GM18861 (cell line): ENCODE results near the gene MYMX.
"Not testable (repeated sequence)": the region's sequence is repeated elsewhere in the genome, so short reads cannot be mapped to it uniquely, and the experiment has no call there.

Experiments used
- ATAC-seq: cut with Tn5 transposase; IDR thresholded peaks from one replicate; pipeline ENCODE4 v1.9.1; 2021; ENCODE audit not compliant: unreplicated experiment

Gene MYMX

DNA sequence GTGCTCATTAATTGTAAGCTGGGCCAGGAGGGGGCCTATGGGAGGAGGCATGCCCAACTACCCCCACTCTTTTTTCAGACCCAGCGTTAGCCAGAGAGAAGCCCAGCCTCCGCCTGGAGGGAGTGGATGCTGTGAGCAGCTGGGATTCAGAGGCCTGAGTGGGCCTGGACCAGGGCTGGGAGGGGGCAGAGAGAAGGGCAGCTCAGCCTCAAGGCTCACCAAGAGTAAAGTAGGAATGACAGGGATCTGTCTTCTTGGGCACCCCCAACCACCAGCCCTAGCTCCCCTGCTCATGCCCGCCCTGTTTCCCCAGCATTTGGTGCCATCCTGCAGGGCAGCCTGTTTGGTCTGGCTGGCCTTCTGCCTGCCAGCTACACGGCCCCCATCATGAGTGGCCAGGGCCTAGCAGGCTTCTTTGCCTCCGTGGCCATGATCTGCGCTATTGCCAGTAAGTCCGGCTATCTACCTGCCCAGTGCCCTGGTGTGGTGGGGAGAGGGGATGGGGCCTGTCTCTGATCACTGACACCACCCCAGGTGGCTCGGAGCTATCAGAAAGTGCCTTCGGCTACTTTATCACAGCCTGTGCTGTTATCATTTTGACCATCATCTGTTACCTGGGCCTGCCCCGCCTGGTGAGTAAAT, 13.4 kb downstream of the MYMX start:
- no peak for ATAC-seq

GRCh38 chr6:44231426-44231825, 14.7 kb downstream of the MYMX start:
- ATAC-seq = not testable (repeated sequence)

DNA sequence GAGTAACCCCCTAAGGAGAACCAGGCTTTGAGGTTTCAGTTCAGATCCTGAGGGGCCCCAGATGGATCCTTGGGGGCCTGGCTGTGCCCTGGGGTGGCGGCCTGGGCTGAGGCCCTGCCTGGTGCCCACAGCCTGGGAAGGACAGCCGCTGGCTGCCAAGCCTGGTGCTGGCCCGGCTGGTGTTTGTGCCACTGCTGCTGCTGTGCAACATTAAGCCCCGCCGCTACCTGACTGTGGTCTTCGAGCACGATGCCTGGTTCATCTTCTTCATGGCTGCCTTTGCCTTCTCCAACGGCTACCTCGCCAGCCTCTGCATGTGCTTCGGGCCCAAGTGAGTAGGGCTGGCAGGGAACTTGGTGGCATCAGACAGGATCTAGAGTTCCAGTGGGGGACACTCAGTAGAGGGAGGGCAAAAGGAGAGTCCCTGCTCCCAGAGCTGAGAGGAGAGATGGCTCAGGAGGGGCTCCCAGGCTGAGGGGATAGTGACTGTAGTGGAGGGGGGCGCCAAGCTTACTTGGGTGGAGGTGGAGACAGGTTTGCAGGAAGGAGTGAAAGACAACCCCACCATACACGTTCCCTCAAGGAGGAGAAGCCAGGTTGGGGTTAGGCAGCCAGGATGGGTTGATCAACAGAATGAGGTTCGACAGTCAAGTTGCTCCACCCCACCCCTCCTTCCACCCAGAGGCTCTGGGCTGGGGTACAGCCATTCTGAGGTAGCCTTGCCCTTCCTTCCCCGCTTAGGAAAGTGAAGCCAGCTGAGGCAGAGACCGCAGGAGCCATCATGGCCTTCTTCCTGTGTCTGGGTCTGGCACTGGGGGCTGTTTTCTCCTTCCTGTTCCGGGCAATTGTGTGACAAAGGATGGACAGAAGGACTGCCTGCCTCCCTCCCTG, 16.2 kb downstream of the MYMX start:
- ATAC-seq = no peak

DNA sequence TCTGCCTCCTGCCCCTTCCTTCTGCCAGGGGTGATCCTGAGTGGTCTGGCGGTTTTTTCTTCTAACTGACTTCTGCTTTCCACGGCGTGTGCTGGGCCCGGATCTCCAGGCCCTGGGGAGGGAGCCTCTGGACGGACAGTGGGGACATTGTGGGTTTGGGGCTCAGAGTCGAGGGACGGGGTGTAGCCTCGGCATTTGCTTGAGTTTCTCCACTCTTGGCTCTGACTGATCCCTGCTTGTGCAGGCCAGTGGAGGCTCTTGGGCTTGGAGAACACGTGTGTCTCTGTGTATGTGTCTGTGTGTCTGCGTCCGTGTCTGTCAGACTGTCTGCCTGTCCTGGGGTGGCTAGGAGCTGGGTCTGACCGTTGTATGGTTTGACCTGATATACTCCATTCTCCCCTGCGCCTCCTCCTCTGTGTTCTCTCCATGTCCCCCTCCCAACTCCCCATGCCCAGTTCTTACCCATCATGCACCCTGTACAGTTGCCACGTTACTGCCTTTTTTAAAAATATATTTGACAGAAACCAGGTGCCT, 16.9 kb downstream of the MYMX start:
- ATAC-seq = no peak

GRCh38 chr6:44234101-44235025, 17.6 kb downstream of the MYMX start:
- no peak for ATAC-seq

DNA sequence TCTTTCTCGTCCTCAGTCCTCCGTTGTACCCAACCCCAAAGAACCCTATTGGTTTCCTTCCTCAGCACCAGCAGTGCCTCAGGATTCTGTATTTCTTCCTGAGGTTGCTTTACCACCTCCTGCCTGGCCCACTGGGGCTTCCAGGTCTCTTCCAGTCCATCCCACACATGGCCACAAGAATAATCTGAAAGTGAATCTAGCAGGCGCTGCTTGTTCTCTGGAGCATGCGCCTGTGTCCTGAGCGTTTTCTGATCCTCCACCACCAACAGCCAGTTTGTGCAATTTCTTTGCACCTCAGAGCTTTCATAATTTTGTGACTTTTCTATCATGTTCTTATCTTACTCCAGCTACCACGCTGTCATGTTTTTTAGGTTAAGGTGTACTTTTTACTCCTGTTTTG, 18.5 kb downstream of the MYMX start:
- ATAC-seq = no peak

GRCh38 chr6:44235891-44236516, 19.3 kb downstream of the MYMX start:
- no peak for ATAC-seq

DNA sequence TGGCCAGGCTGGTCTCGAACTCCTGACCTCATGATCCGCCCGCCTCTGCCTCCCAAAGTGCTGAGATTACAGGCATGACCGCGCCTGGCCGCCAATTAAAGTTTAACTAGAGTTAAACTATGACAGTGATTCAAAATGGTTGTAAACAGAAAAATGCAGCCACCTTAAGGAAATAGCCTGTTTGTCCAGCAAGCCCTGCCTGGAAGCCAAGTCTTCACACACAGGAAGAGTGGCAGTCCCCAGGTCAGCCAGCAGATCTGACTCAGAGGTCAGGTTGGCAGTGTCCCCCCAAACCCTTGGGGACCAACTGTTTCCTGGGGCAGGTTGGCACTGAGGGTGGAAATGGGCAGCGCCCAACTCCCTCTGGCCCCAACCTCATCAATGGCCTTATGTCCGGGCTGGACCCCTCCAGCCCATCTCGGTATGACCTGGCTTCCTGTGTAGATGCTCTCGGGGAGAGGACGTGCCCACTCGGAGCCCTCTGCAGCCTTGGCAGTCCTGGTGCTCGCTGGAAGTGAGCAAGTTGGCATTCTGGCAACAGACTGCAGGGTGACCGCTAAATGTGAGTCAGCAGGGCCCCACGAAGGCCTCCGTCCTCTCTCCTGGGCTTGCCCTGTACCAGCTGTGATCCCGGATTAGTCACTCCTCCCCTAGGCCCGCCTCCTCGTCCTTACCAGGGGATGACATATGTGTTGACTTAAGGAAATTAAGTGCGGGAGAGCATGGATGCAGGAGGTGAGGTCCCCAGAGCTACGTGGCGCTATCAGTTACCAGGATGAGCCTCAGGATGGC, 20.5 kb downstream of the MYMX start:
- peak; percentile 46 for ATAC-seq

GRCh38 chr6:44237813-44238433, 21.2 kb downstream of the MYMX start:
- ATAC-seq = peak; percentile 58

GRCh38 chr6:44238687-44239350, 22.1 kb downstream of the MYMX start:
- no peak for ATAC-seq

DNA sequence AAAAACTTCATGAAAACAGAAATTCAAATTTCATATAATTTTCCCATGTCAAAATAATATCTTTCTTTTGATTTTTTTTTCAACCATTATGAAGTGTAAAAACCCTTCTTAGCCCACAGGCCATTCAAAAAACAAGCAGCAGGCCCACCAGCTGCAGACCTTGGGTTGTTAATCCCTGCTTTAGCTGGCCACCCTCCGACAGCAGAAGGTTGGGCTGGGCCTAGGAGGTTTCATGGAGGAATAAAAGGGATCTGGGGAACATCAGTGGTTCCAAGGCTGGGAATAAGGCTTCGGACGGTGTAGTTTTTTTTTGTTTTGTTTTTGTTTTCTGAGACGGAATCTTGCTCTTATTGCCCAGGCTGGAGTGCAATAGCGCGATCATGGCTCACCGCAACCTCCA, 26.6 kb downstream of the MYMX start:
- ATAC-seq = no peak

DNA sequence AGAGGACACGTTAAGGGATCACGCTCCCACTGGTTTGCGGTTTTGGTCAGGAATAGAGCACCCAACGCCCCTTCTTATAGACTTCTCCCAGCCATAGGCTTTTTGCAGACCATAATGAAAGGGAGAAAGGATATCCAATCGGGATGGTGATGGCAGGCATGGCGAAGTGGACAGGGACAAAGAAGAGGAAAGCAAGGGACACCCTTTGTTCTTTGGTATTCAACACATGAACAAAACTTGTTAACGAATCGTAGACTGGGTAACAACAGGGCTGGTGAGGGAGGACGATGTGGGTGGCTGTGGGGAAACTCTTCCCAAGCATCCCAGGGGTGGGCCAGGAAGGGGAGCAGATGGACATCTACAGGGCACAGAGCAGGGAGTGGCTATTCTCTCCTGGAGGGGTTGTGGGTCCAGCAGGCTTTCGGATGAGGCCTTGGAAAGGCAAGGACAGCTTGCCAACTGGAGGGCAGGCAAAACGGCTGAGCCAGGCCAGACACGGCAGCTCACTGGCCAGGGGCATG, 28.7 kb downstream of the MYMX start:
- ATAC-seq = no peak

DNA sequence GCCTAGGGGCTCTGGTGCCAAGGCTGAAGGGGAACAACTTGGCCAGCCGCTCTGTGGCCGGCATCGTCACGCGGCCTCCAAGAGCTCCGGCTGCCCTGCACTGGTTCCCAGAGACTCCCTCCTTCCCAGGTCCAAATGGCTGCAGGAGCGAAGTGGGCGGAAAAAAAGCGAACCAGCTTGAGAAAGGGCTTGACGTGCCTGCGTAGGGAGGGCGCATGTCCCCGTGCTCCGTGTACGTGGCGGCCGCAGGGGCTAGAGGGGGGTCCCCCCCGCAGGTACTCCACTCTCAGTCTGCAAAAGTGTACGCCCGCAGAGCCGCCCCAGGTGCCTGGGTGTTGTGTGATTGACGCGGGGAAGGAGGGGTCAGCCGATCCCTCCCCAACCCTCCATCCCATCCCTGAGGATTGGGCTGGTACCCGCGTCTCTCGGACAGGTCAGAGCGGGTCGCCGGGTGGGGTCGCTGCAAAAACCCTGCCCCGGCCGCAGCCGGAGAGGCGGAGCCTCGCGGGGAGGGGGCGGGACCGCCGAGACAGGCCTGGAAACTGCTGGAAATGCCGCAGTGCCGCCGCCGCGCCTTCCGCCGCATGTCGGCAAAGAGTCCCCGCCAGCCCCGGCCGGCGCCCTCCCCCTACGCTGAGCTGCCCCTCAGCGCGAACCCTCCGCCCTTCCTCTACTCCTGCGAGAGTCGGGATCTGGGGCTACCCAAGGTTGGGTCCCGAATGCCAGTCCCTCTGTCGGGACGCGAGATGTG, 29.4 kb downstream of the MYMX start:
- peak; percentile 35 for ATAC-seq

GRCh38 chr6:44246663-44247337, 30.1 kb downstream of the MYMX start, which contains the start of gene HSP90AB1:
TSS of gene HSP90AB1 (plus strand) at chr6:44247101. CDS start at chr6:44248630, 1,529 bp downstream.
- ATAC-seq = peak; percentile 60

GRCh38 chr6:44247338-44248302, 30.9 kb downstream of the MYMX start:
- ATAC-seq = peak; percentile 22

- no peak for ATAC-seq
Observed at GRCh38 chr6:44248579-44248978, 31.9 kb downstream of the MYMX start.
